NT2/D1 (cell line): ENCODE results near the gene SVOP.

Source experiments
- SUZ12 ChIP-seq: IDR thresholded peaks from 2 replicates; pipeline ENCODE4 v1.6.1; 2011; ENCODE audit not compliant: insufficient read length, insufficient read depth; ENCODE audit errors: extremely low read depth
- YY1 ChIP-seq: IDR thresholded peaks from 2 replicates; pipeline ENCODE4 v1.6.1; 2011; ENCODE audit not compliant: insufficient read length, insufficient read depth
- ZNF274 ChIP-seq: IDR thresholded peaks from 2 replicates; pipeline ENCODE4 v1.6.1; 2011; ENCODE audit warnings: mild to moderate bottlenecking, low read depth, low read length

DNA sequence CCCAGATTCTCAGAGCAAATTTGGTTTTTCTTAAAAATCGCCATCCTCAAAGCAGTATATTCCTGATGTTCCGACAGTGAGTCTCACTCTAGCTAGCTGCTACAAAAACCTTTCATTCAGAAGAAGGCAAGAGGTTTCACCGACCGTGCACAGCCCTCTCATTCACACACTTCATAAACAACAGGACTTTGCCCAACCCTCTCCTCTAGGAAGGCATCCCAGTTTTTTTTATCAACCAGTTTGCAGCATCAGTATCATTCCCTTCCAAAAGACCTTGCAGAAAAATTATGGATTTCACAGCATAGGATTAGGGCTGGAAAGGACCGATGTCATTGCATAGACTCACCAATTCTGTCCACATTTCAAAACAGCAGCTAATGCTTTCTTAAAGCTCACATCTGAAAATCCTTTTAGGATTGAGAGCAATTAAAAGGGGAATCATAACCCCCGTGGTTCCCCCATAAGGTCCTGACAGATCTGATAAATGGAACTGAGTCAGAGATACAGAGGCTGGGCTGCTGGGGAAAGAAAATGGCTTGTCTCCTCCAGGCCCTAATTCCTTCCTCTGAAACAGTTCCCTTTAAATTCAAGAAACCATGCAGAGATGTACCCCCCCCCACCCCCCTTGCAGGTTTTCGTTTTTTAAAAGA lies 597 bp downstream of the SVOP start:
- TF ChIP-seq YY1 (no peak), ZNF274 (no peak), SUZ12 (no peak)
